ENCODE measurements around the gene TCF23. TPM values are rescaled to one million over a fixed set of nuclear protein-coding genes. Genes with fewer than 3 reads are reported as not detected.
"Not testable (repeated sequence)": the region's sequence is repeated elsewhere in the genome, so short reads cannot be mapped to it uniquely, and the experiment has no call there.

The TCF23 gene
- total RNA-seq, 1 experiment from 2014 or later, result not detected

DNA sequence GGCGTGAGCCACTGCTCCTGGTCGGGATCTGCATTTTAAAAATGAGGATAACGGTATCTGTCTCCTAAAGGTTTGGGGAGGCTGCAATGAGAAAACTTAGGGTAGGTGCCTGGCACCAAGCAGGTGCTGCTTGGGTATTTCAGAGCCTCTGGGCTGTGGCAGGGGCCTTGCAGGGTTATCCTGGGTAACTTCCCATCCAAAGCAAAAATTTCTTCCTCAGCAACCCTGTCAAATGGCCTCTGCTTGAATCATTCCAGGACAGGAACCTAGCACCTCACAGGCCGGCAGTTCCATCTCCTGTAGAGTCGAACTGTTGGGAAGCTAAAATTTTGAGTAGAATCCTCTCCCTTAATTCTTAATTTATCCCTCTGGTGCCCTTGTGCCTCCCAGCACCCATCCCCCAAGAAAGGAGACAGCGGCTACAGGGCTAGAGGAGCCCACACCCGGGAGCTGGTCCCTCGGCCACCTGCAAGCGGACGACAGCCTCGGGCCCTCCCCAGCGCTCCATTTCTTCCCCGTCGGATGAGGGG is 30.7 kb upstream of the TCF23 start:
- Histone ChIP-seq H3K27me3 (replicated peaks; ENCODE audit: insufficient read depth, low read depth, low read length, poor library complexity) (peaks cover 8% of the 10 kb centered on the region), H3K36me3 (ENCODE audit: insufficient read depth, low read length, poor library complexity, severe bottlenecking) (no peaks in the 10 kb centered on the region), H3K4me1 (ENCODE audit: insufficient read depth, low read length, poor library complexity, severe bottlenecking) (peaks cover 5% of the 10 kb centered on the region), H3K9me3 (ENCODE audit: low read depth, low read length, poor library complexity, severe bottlenecking) (no peaks in the 10 kb centered on the region), H3K4me3 (ENCODE audit: low read depth, low read length, poor library complexity, severe bottlenecking) (peak overlapping the region; percentile 67), H3K27ac (ENCODE audit: low read depth, low read length, poor library complexity, severe bottlenecking) (peak overlapping the region; percentile 19)
- intact Hi-C loops (cut with micrococcal nuclease; ENCODE audit: unreplicated experiment), result loop anchor here (2.0 kb wide), 1 partner anchor 35 kb away; no protein-coding TSS in a partner anchor
- ChIA-PET POLR2A (ENCODE audit: low non-redundant PET) (interaction anchor here (0.6 kb wide), 1 partner anchor 1206 kb away, joined by 8 read pairs; no protein-coding TSS in a partner anchor), CTCF (interaction anchor here (0.6 kb wide), 1 partner anchor 55 kb away, joined by 3 read pairs; no protein-coding TSS in a partner anchor)
- DNase-seq (ENCODE audit: low spot score), result no peak
- no TSS peak for BruUV-seq (replicated peaks)
- TF ChIP-seq, protein P1, sequence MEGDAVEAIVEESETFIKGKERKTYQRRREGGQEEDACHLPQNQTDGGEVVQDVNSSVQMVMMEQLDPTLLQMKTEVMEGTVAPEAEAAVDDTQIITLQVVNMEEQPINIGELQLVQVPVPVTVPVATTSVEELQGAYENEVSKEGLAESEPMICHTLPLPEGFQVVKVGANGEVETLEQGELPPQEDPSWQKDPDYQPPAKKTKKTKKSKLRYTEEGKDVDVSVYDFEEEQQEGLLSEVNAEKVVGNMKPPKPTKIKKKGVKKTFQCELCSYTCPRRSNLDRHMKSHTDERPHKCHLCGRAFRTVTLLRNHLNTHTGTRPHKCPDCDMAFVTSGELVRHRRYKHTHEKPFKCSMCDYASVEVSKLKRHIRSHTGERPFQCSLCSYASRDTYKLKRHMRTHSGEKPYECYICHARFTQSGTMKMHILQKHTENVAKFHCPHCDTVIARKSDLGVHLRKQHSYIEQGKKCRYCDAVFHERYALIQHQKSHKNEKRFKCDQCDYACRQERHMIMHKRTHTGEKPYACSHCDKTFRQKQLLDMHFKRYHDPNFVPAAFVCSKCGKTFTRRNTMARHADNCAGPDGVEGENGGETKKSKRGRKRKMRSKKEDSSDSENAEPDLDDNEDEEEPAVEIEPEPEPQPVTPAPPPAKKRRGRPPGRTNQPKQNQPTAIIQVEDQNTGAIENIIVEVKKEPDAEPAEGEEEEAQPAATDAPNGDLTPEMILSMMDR (conservative IDR thresholded peaks at IDR 0.05; ENCODE audit: low read depth, low read length), result no peak
- TF ChIP-seq EZH2 (IDR thresholded peaks at IDR 0.05; ENCODE audit: borderline replicate concordance, low read depth, low read length, poor library complexity, severe bottlenecking), result no peak

DNA sequence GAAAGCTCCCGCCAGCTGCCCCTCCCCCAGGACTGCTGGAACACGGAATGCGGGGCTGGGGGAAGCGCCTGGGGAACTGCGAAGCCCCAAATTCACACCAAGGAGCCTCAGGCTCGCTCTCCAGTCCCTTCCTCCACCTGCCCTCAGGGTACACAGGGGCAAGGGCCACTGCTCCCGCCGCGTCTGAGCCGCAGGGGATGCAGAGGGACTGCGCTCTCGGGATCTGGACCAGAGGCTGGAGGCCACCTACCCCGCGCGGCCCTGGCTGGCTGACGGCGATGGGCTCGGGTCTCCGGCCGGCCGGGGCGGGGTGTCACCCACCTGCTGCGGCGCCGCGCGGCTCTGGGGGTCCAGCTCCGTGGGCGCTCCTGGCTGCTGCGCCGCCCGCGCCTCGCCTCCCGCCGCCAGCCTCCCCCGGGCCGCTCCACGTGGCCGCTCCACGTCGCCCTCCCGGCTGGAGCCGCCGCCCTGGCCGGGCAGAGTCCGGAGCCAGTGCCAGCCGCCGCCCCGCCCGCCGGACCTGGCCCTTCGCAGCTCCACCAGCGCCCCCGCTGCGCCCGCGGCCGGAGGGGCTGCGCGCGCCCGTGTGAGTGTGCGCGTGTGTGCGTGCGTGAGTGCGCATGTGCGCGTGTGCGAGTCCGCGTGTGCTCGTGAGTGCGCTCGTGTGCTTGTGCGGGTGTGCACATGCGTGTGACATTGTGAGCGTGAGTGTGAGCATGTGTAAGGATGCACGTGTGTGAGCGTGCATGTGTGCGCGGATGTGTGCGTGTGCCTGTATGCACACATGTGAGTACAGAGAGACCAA is 30.1 kb upstream of the TCF23 start, which contains the start of gene CGREF1:
Gene CGREF1, minus strand, starts transcription at position 604 of the 805 bp plus-strand sequence. CDS start 14,762 bp downstream, outside the sequence.
- no peak for TF ChIP-seq EZH2 (IDR thresholded peaks at IDR 0.05; ENCODE audit: borderline replicate concordance, low read depth, low read length, poor library complexity, severe bottlenecking)
- TF ChIP-seq, protein P1 (conservative IDR thresholded peaks at IDR 0.05; ENCODE audit: low read depth, low read length), result no peak
- CTCF ChIA-PET, result interaction anchor here (0.6 kb wide), 1 partner anchor 56 kb away, joined by 3 read pairs; no protein-coding TSS in a partner anchor
- H3K36me3 ChIP-seq (ENCODE audit: insufficient read depth, low read length, poor library complexity, severe bottlenecking), result no peaks in the 10 kb centered on the region
- BruUV-seq (replicated peaks), result no TSS peak
- no peaks in the 10 kb centered on the region for H3K9me3 ChIP-seq (ENCODE audit: low read depth, low read length, poor library complexity, severe bottlenecking)
- H3K27me3 ChIP-seq (replicated peaks; ENCODE audit: insufficient read depth, low read depth, low read length, poor library complexity), result peaks cover 11% of the 10 kb centered on the region
- peak within 1 kb of the TSS; percentile 67 for H3K4me3 ChIP-seq (ENCODE audit: low read depth, low read length, poor library complexity, severe bottlenecking)
- POLR2A ChIA-PET (ENCODE audit: low non-redundant PET), result no interaction called here
- peak within 1 kb of the TSS; percentile 19 for H3K27ac ChIP-seq (ENCODE audit: low read depth, low read length, poor library complexity, severe bottlenecking)
- H3K4me1 ChIP-seq (ENCODE audit: insufficient read depth, low read length, poor library complexity, severe bottlenecking), result peaks cover 5% of the 10 kb centered on the region
- intact Hi-C loops (cut with micrococcal nuclease; ENCODE audit: unreplicated experiment), result loop anchor here (2.0 kb wide), 1 partner anchor 34 kb away; no protein-coding TSS in a partner anchor
- peak; percentile 37 for DNase-seq (ENCODE audit: low spot score)

DNA sequence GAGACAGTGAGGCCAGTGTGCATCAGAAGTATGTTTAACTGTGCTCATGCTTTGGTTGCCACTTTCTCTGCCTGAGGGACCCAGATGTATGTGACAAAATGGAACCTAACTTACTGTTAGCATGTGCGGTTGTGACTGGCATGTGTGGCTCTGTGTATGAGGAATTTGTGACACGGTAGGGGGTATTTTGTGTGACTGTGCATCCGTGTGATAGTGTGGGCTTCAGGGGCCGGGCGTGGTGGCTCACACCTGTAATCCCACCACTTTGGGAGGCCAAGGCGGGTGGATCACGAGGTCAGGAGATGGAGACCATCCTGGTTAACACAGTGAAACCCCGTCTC is 29.5 kb upstream of the TCF23 start:
- CTCF ChIA-PET; POLR2A ChIA-PET (ENCODE audit: low non-redundant PET); H3K36me3 ChIP-seq (ENCODE audit: insufficient read depth, low read length, poor library complexity, severe bottlenecking); H3K27ac ChIP-seq (ENCODE audit: low read depth, low read length, poor library complexity, severe bottlenecking); DNase-seq (ENCODE audit: low spot score); BruUV-seq (replicated peaks); H3K9me3 ChIP-seq (ENCODE audit: low read depth, low read length, poor library complexity, severe bottlenecking): not testable (repeated sequence)
- intact Hi-C loops (cut with micrococcal nuclease; ENCODE audit: unreplicated experiment), result loop anchor here (2.0 kb wide), 1 partner anchor 34 kb away; no protein-coding TSS in a partner anchor
- Histone ChIP-seq H3K4me1 (ENCODE audit: insufficient read depth, low read length, poor library complexity, severe bottlenecking) (peaks cover 11% of the 10 kb centered on the region), H3K27me3 (replicated peaks; ENCODE audit: insufficient read depth, low read depth, low read length, poor library complexity) (peaks cover 11% of the 10 kb centered on the region), H3K4me3 (ENCODE audit: low read depth, low read length, poor library complexity, severe bottlenecking) (peak overlapping the region; percentile 67)

Measured in A673 (cell line).